Subcutaneous adipose tissue (tissue), 4 donors: ENCODE measurements around the gene LMOD2. TPM values are rescaled to one million over a fixed set of nuclear protein-coding genes. Genes with fewer than 3 reads are reported as not detected.

Source experiments
- total RNA-seq, 4 donors: library from RNA; depleted of rRNA; stranded (reverse); fragments of >200 nt; gene quantifications; one replicate each; pipeline ENCODE4 v1.1.0, GENCODE V29; 2016
- TF ChIP-seq, protein P1 (sequence below): fragments of 450-650 bp; IDR thresholded peaks from one replicate; pipeline ENCODE4 v1.5.1; 2016; ENCODE audit warnings: low read depth, mild to moderate bottlenecking, control low read depth, antibody characterized with exemption, moderate library complexity

Gene LMOD2
- total RNA-seq, 4 donors from 2014 or later: not detected

DNA sequence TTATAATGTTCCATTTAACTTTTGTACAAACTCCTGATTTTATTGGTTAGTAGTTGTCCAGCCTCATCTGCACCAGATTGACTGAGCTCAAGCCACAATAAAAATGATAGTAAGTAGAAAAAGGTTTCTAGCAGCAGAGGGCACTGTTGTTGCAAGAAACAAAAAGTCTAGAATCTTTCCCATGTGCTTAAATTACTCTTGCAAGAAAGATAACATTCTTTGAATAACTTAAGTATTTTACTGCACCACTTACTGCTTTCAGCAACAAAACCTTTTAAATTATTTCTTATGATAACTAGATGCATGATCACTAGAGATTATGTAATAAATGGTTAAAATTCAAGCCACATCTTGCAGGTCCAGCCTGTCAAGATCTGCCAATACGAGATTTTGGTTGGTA is 27.0 kb downstream of the LMOD2 start:
- TF ChIP-seq, protein P1, sequence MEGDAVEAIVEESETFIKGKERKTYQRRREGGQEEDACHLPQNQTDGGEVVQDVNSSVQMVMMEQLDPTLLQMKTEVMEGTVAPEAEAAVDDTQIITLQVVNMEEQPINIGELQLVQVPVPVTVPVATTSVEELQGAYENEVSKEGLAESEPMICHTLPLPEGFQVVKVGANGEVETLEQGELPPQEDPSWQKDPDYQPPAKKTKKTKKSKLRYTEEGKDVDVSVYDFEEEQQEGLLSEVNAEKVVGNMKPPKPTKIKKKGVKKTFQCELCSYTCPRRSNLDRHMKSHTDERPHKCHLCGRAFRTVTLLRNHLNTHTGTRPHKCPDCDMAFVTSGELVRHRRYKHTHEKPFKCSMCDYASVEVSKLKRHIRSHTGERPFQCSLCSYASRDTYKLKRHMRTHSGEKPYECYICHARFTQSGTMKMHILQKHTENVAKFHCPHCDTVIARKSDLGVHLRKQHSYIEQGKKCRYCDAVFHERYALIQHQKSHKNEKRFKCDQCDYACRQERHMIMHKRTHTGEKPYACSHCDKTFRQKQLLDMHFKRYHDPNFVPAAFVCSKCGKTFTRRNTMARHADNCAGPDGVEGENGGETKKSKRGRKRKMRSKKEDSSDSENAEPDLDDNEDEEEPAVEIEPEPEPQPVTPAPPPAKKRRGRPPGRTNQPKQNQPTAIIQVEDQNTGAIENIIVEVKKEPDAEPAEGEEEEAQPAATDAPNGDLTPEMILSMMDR: no peak

DNA sequence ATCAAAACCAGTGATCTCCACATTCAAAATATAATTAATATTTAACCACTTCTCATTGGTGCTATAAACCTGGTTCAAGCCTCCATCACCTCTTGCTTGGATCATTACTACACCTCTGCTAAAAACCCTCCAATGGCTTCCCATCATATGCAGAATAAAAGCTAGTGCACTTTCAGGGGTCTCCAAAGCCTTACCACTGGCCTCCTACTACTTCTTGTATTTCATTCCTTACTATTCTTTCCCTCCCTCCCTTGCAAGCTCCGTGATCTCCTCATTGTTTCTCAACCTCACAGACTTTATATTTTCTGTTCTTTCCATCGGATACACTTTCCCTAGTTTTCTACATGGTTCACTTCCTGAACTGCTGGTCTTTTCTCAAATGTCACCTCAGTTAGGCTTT is 31.5 kb downstream of the LMOD2 start:
- TF ChIP-seq, protein P1: no peak

DNA sequence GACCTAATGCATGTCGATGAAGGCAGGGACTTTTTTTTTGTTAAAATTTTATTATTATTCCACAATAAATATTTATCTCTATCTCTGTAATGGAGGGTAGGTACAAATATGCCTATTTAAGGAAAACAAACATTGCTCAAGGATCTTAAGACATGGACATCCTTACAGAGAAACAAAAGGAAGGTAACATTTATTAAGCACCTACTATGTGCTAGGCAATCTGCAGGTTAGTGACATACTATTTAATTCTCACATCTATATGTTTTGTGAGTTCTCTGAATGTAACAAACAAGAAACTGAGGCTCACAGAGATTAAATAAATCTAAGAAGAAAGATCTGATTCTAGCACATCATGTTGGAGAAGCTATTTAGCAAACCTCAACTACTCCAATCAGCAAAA is 32.1 kb downstream of the LMOD2 start:
- TF ChIP-seq, protein P1: no peak

DNA sequence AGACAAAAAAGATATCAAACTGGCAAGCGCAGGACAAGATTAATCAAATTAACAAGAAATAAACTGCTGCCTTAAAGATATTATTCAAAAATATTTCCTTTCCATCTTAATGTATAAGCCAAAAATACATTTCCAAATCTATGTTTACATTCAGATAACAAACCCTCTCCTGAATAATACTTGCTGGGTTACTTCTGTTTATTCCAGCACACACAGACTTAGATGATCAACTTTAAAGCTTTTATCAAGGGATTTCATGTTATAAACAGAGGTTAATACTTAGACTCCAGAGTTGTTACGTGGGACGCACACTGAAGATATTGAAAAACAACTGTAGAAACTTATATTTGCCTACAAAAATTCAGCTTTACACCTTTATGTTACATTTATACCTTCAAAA is 33.6 kb downstream of the LMOD2 start:
- TF ChIP-seq, protein P1: no peak

DNA sequence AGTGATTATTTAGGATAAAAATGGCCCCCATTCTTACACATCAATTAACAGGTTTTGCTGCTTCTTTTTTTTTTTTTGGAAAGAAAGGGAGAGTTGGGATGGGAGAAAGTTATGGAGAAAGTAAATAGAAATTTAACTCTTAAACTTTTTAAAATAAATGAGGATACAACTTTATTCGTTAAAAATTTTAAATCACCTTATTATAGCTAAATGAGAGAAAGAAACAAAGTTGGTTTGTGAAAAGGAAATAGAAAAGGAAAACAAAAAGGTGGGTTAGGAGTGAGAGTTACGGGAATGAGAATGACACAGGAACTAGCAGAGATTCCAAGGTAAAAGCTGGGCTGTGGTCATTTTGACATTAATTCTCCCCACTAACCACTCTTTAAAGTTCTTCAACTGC is 34.9 kb downstream of the LMOD2 start:
- TF ChIP-seq, protein P1: no peak

DNA sequence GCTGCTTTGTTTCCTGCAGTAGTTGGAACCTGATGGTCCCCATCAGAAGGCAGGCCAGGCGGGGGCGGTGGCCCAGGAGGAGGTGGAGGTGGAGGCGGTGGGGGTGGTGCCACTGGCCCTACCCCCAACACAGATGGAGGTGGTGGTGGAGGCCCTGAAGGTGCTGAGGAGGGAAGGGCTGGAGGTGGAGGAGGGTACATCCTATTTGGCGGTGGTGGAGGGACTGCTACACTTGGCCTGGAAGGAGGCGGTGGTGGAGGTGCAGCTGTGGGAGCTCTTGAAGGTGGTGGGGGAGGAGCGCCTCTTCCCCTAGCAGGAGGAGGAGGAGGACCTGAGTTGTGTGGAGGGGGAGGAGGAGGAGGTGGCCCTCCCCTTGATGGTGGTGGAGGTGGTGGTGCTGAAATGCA is 36.8 kb downstream of the LMOD2 start:
- TF ChIP-seq, protein P1: no peak

DNA sequence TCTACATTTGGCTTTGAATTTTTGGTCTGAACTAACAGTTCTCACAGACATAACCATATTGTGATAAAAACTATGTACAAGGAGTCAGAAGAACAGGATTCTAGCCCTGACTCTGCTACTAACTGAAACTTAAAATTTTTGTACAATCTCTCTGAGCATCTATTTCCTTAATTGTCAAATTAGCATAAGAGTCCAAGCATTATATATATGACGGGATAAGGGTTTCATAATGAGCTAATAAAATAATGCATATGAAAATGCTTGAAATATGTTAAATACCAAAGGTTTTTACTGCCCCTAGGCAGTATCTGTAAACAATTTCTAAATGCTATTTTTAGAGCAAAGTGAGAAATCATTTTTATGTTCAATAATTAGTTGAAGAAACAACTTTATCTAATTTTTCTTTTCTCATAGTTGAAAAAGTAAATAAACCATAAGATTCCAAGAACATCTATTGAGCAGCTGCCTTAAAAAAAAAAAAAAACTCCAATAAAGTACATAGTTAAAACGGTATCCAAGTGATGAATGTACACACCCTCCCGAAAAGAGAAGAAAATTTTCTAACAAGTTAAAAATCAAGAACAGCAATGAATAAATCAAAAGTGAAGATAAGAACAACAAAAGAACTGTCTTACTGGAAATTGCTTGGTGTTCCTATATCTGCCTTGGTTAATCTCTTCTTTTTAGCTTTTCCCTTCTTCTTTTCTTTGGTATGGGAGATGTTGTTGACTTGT is 40.4 kb downstream of the LMOD2 start:
- TF ChIP-seq, protein P1: no peak
